ENCODE results near the gene EIF4A3. TPM values are rescaled to one million over a fixed set of nuclear protein-coding genes. Genes with fewer than 3 reads are reported as not detected.
A peak's percentile ranks its signal among the peaks of the same experiment; 100 is the strongest.

EIF4A3 gene
- total and polyA plus RNA-seq, 8 donors = 58.5 to 90.7 (median 84.3) TPM

DNA sequence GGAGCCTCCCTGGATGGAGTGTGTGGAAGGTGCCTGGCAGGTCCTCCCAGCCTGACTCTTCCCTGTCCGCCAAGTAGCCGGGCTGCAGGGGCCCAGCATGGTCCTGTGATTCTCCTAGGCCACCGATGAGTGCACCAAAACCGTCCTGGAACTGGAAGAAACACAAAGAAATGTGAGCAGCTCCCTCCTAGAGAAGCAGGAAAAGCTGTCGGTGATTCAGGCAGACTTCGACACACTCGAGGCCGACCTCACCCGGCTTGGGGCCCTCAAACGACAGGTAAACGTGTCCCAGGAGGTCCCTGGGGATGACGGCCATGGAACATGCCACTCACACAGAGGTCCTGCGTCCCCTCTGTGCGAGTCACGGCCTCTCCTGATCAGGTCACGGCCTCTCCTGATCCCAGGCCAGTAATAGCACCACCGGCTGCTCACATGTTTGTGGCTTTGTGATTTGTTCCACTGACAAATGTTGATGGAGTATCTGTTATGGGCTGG lies 49.8 kb downstream of the EIF4A3 start:
- H3K4me3 ChIP-seq = no peak overlapping the region
- TF ChIP-seq, protein P1, sequence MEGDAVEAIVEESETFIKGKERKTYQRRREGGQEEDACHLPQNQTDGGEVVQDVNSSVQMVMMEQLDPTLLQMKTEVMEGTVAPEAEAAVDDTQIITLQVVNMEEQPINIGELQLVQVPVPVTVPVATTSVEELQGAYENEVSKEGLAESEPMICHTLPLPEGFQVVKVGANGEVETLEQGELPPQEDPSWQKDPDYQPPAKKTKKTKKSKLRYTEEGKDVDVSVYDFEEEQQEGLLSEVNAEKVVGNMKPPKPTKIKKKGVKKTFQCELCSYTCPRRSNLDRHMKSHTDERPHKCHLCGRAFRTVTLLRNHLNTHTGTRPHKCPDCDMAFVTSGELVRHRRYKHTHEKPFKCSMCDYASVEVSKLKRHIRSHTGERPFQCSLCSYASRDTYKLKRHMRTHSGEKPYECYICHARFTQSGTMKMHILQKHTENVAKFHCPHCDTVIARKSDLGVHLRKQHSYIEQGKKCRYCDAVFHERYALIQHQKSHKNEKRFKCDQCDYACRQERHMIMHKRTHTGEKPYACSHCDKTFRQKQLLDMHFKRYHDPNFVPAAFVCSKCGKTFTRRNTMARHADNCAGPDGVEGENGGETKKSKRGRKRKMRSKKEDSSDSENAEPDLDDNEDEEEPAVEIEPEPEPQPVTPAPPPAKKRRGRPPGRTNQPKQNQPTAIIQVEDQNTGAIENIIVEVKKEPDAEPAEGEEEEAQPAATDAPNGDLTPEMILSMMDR (IDR thresholded peaks at IDR 0.05) = no peak
- intact Hi-C loops (cut with DNase I) = no loop called here
- H3K27ac ChIP-seq = no peak overlapping the region
- DNase-seq (peak in 1 of 4 donors; percentile 53), ATAC-seq (no peak)
- peaks cover 4 to 38% of the 10 kb centered on the region in 2 donors for H3K4me1 ChIP-seq
- H3K36me3 ChIP-seq = no peaks in the 10 kb centered on the region
- no peaks in the 10 kb centered on the region for H3K9me3 ChIP-seq
- no peaks in the 10 kb centered on the region for H3K27me3 ChIP-seq

DNA sequence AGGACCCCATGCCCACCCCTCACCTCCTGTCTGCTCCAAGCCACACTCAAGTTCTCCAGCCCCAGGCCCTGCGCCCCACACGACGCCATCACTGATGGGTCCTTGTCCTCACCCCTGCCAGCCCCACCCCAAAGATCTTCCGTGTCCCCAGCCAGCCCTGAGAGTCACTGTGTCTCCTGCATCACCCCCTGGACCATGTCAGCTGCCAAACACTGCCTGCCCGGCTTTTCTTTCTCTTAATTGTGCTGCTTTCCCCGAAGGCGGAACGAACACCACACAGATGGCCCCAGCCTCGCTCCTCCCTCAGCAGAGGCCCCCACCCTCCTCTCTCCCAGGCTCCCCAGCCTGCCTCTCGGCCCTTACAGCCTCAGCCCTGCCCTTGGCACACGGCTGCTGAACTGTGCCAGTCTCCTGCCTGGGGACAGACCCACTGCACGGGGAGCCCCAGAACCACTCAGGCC lies 50.3 kb downstream of the EIF4A3 start:
- H3K27me3 ChIP-seq = no peaks in the 10 kb centered on the region
- TF ChIP-seq, protein P1 (IDR thresholded peaks at IDR 0.05) = no peak
- no peaks in the 10 kb centered on the region for H3K9me3 ChIP-seq
- intact Hi-C loops (cut with DNase I) = no loop called here
- H3K4me1 ChIP-seq = peaks cover 0 to 40% of the 10 kb centered on the region in 2 donors
- H3K27ac ChIP-seq = no peak overlapping the region
- ATAC-seq = no peak
- DNase-seq = peak in 1 of 4 donors; percentile 65
- no peak overlapping the region for H3K4me3 ChIP-seq
- H3K36me3 ChIP-seq = no peaks in the 10 kb centered on the region

DNA sequence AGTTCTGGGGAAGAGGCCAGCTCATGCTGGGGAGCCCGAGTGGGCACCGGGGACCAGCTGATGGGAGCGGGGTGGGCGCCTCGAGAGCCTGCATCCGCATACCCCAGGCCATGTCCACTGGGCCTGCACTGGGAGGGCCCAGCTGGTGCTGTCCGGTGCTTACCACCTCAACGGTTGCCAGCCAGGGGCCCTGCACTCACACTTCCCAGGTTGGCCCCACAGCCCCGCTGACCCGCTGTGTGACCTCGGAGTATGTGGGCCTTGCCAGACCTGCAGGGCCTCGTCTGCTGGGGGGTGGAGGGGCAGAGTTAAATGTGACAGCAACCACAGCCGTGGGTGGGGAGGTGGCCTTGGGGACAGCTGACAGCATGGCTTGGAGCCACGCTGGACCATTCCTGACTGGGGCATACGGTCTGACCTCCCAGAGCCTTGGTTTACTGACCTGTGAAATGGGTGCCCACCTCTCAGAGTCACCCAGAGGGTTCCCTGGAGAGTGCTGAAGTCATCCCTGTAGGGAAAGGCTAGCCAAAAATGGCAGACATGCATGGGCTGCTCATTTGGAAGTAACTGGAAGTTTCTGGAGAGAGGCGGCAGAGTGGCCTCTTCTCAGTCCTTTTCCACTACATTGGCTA lies 51.0 kb downstream of the EIF4A3 start:
- H3K27ac ChIP-seq = no peak overlapping the region
- no peak overlapping the region for H3K4me3 ChIP-seq
- ATAC-seq = no peak
- TF ChIP-seq, protein P1 (IDR thresholded peaks at IDR 0.05) = no peak
- DNase-seq = peak in 1 of 4 donors; percentile 78
- H3K27me3 ChIP-seq = no peaks in the 10 kb centered on the region
- peaks cover 0 to 39% of the 10 kb centered on the region in 2 donors for H3K4me1 ChIP-seq
- intact Hi-C loops (cut with DNase I) = no loop called here
- no peaks in the 10 kb centered on the region for H3K9me3 ChIP-seq
- H3K36me3 ChIP-seq = no peaks in the 10 kb centered on the region

DNA sequence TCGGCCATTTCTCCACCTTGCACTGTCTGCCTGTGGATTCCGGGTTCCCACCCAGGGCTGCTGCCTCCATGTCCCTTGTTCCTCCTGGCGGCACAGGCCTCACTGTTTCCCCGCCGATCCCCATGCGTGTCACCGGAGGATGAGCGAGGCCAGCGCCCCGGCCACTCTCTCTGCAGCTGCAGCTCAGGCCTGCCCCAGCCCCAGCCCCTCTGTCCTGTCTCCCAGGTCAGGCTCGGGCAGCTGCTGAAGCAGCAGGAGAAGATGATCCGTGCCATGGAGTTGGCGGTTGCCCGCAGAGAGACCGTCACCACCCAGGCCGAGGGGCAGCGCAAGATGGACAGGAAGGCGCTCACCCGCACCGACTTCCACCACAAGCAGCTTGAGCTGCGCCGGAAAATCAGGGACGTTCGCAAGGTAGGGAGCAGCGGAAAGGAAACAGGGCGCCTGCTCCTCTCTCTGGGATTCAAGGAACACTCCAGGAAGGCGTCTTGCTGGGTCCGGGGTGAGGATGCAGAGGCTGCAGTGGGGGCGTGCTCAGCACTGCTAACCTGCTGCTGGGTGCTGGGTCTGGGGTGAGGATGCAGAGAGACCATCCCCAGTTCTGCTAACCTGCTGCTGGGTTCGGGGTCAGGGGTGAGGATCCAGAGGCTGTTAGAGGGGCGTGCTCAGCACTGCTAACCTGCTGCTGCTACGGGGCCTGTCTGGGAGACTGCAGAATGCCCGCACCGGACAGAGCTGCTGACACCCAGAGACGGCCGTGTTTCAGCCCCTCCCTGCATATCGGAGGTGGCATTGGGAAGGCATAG lies 51.7 kb downstream of the EIF4A3 start:
- Histone ChIP-seq H3K4me1 (peaks cover 0 to 32% of the 10 kb centered on the region in 2 donors), H3K27ac (no peak overlapping the region), H3K9me3 (no peaks in the 10 kb centered on the region), H3K4me3 (no peak overlapping the region), H3K27me3 (no peaks in the 10 kb centered on the region), H3K36me3 (no peaks in the 10 kb centered on the region)
- ATAC-seq (no peak), DNase-seq (peak in 1 of 4 donors; percentile 73)
- TF ChIP-seq, protein P1 (IDR thresholded peaks at IDR 0.05) = no peak
- intact Hi-C loops (cut with DNase I) = no loop called here

DNA sequence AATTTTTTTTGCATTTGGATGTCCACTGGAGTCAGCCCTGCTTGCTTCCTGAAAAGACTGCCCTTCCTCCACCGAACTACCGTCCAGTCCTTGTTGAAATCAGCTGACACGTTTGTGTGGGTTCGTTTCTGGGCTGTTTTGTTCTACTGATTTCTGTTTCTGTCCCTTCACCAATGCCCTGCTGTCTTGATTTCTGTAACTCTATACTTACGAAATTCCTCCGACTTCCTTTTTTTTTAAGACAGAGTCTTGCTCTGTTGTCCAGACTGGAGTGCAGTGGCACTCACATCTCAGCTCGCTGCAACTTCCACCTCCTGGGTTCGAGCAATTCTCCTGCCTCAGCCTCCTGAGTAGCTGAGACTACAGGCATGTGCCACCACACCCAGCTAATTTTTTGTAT lies 54.0 kb downstream of the EIF4A3 start:
- Histone ChIP-seq H3K36me3 (no peaks in the 10 kb centered on the region), H3K4me3 (no peak overlapping the region), H3K4me1 (peaks cover 0 to 29% of the 10 kb centered on the region in 2 donors), H3K27me3 (no peaks in the 10 kb centered on the region), H3K9me3 (no peaks in the 10 kb centered on the region), H3K27ac (peak overlapping the region; percentile 53 to 92)
- TF ChIP-seq, protein P1 (IDR thresholded peaks at IDR 0.05) = no peak
- ATAC-seq (peak; percentile 72), DNase-seq (peak in 2 of 4 donors; percentile 50 to 57)
- intact Hi-C loops (cut with DNase I) = no loop called here

Measured in left lung (tissue), 10 donors.